Stimulated activated CD8-positive, alpha-beta memory T cell treated with anti-CD3 and anti-CD28 coated beads, Interleukin-12 subunit alpha, Interleukin-12 subunit beta, amount 100 ng/mL, for 1 hour (primary cell): ENCODE data around the gene BTBD3.

Source experiments
- DNase-seq: peaks from one replicate; pipeline ENCODE4 v3.0.0-alpha.2; 2020; ENCODE audit warnings: low read depth

The BTBD3 gene

DNA sequence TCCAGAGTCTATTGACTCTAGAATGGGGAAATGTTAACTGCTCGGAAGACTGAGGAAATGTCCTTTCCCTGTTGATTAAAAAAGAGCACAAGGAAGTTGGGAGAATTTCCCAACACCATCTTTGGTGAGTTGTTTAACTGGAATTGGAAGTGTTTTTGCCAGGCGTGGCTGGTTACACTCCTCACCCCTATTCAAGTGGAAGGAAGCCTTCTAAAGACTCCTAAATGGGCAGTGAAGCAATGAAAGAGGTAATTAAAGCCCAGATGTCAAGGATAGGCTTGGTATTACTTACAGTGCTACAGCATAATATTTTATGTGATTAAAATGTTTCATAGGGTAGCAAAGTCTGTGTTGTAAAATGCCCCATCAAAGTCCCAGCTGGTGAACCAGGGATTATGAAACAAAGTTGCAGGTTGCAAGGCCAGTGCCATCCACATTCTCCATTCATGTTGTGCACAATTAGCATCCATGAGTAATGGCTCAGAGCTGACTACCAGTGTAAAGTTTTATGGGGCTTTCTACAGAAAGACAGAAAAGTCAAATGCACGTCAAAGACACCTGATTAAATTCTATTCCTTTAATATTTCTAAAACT is 52.6 kb downstream of the BTBD3 start:
- no peak for DNase-seq

DNA sequence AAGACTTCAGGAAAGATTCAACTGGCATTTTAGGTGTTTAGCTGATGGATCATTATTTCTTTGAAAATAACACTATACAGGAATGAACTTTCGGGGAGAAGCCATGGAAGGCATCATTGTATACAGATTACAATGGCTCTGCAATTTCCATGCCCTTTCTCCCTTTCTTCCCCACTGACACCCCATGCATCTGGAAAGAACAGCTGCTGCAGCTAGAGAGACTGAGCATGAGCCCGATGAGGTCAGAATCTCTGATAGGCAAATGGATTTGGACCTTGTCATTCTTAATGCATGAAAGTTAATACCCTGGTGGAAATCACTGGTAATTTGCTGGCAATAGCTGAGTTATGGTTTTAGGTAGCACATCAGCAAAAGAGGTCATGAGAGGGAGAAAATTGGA is 54.8 kb downstream of the BTBD3 start:
- DNase-seq: no peak
